GM12874 (cell line): Measurements from ENCODE around the gene MPP1.

ENCODE experiments used
- CTCF ChIP-seq: IDR thresholded peaks from 2 replicates; pipeline ENCODE4 v1.5.1; 2011; ENCODE audit warnings: low read depth, mild to moderate bottlenecking, control low read depth, low read length, moderate library complexity; ENCODE audit not compliant: insufficient read depth

Gene MPP1

GRCh38 chrX:154818916-154819770, 13.9 kb upstream of the MPP1 start:
- TF ChIP-seq CTCF: no peak

- no peak for TF ChIP-seq CTCF
Observed at GRCh38 chrX:154815274-154815818, 10.1 kb upstream of the MPP1 start.

GRCh38 chrX:154813801-154814200, 8.5 kb upstream of the MPP1 start:
- no peak for TF ChIP-seq CTCF

- no peak for TF ChIP-seq CTCF
Observed at GRCh38 chrX:154812341-154813101, 7.2 kb upstream of the MPP1 start.

- no peak for TF ChIP-seq CTCF
Observed at GRCh38 chrX:154809939-154810665, 4.8 kb upstream of the MPP1 start.

GRCh38 chrX:154806837-154807501, 1.7 kb upstream of the MPP1 start:
- no peak for TF ChIP-seq CTCF
